ENCODE results near the gene MCM7.

MCM7 gene

GRCh38 chr7:100065452-100066186, 35.6 kb downstream of the MCM7 start:
- no peak for DNase-seq

GRCh38 chr7:100064162-100064561, 37.0 kb downstream of the MCM7 start:
- DNase-seq: peak in 1 of 2 donors; percentile 1

- no peak for DNase-seq
These were observed 37.8 kb downstream of the MCM7 start for GRCh38 chr7:100063376-100063775.

- DNase-seq: no peak
These were observed 39.5 kb downstream of the MCM7 start for GRCh38 chr7:100061518-100062193.

- no peak for DNase-seq
These were observed 41.9 kb downstream of the MCM7 start for GRCh38 chr7:100059251-100059739.

- no peak for DNase-seq
These were observed 44.2 kb downstream of the MCM7 start for GRCh38 chr7:100057006-100057405.

- DNase-seq: peak; percentile 49 to 72
These were observed 48.0 kb downstream of the MCM7 start for GRCh38 chr7:100053215-100053614.

GRCh38 chr7:100051611-100052010, 49.6 kb downstream of the MCM7 start:
- DNase-seq: no peak

- DNase-seq: peak; percentile 62 to 83
These were observed 51.5 kb downstream of the MCM7 start, which contains the start of gene ZSCAN21 for GRCh38 chr7:100049441-100050291. TSS of gene ZSCAN21 (plus strand) at chr7:100049774. CDS start at chr7:100057007, 7,233 bp downstream.

GRCh38 chr7:100048680-100049079, 52.5 kb downstream of the MCM7 start:
- no peak for DNase-seq

GRCh38 chr7:100044718-100045117, 56.5 kb downstream of the MCM7 start:
- peak; percentile 34 to 38 for DNase-seq

Data from inflammatory macrophage treated with lipopolysaccharide for 1 hour (primary cell).